Measurements from ENCODE around the gene CDK13. TPM values are rescaled to one million over a fixed set of nuclear protein-coding genes. Genes with fewer than 3 reads are reported as not detected.
"Not testable (repeated sequence)": the region's sequence is repeated elsewhere in the genome, so short reads cannot be mapped to it uniquely, and the experiment has no call there.

CDK13 gene
- total RNA-seq, 1 donor from 2014 or later: 53.2 TPM

- peak overlapping the region; percentile 86 for H3K4me3 Mint-ChIP-seq (ENCODE audit: unreplicated experiment)
- no peak overlapping the region for H3K27ac Mint-ChIP-seq (ENCODE audit: unreplicated experiment)
- H3K36me3 Mint-ChIP-seq (ENCODE audit: unreplicated experiment): no peaks in the 10 kb centered on the region
- no peak for DNase-seq
- no peak for TF ChIP-seq CTCF (IDR thresholded peaks at IDR 0.05; ENCODE audit: partially characterized antibody, unreplicated experiment)
- H3K4me1 Mint-ChIP-seq (ENCODE audit: low read depth, unreplicated experiment): peaks cover 2% of the 10 kb centered on the region
- H3K9me3 Mint-ChIP-seq (ENCODE audit: unreplicated experiment): peaks cover 8% of the 10 kb centered on the region
- peaks cover 2% of the 10 kb centered on the region for H3K27me3 Mint-ChIP-seq (ENCODE audit: unreplicated experiment)
Observed at GRCh38 chr7:40135317-40135610, 185.2 kb downstream of the CDK13 start.

DNA sequence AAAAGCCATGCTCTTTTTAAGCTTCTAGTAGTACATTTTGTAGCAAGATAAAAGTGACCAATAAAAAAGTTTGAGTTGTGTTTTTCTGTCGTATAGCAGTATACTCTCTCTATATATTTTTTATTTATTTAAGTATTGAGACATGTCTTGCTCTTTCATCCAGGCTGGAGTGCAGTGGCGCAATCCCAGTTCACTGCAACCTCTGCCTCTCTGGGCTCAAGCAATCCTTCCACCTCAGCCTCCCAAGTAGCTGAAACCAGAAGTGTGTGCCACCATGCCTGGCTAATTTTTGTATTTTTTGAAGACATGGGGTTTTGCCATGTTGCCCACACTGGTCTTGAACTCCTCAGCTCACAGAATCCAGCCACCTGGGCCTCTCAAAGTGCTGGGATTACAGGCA is 187.5 kb downstream of the CDK13 start:
- no peak for DNase-seq
- H3K27ac Mint-ChIP-seq (ENCODE audit: unreplicated experiment): no peak overlapping the region
- no peak for TF ChIP-seq CTCF (IDR thresholded peaks at IDR 0.05; ENCODE audit: partially characterized antibody, unreplicated experiment)
- H3K27me3 Mint-ChIP-seq (ENCODE audit: unreplicated experiment): peaks cover 2% of the 10 kb centered on the region
- no peaks in the 10 kb centered on the region for H3K36me3 Mint-ChIP-seq (ENCODE audit: unreplicated experiment)
- peaks cover 8% of the 10 kb centered on the region for H3K9me3 Mint-ChIP-seq (ENCODE audit: unreplicated experiment)
- no peak overlapping the region for H3K4me3 Mint-ChIP-seq (ENCODE audit: unreplicated experiment)
- peaks cover 2% of the 10 kb centered on the region for H3K4me1 Mint-ChIP-seq (ENCODE audit: low read depth, unreplicated experiment)

- no peaks in the 10 kb centered on the region for H3K36me3 Mint-ChIP-seq (ENCODE audit: unreplicated experiment)
- H3K4me1 Mint-ChIP-seq (ENCODE audit: low read depth, unreplicated experiment): no peaks in the 10 kb centered on the region
- H3K4me3 Mint-ChIP-seq (ENCODE audit: unreplicated experiment): no peak overlapping the region
- H3K9me3 Mint-ChIP-seq (ENCODE audit: unreplicated experiment): peaks cover 6% of the 10 kb centered on the region
- DNase-seq: no peak
- no peak for TF ChIP-seq CTCF (IDR thresholded peaks at IDR 0.05; ENCODE audit: partially characterized antibody, unreplicated experiment)
- peaks cover 2% of the 10 kb centered on the region for H3K27me3 Mint-ChIP-seq (ENCODE audit: unreplicated experiment)
- H3K27ac Mint-ChIP-seq (ENCODE audit: unreplicated experiment): no peak overlapping the region
Observed at GRCh38 chr7:40138973-40139372, 188.9 kb downstream of the CDK13 start.

DNA sequence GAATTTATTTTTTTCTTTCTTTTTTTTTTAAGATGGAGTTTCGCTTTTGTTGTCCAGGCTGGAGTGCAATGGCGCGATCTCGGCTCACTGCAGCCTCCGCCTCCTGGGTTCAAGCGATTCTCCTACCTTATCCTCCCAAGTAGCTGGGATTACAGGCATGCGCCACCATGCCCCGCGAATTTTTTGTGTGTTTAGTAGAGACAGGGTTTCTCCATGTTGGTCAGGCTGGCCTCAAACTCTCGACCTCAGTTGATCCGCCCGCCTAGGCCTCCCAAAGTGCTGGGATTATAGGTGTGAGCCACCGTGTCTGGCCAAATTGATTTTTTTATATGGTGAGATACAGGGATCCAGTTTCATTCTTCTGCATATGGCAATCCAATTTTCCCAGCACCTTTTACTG is 189.8 kb downstream of the CDK13 start:
- not testable (repeated sequence) for H3K4me1 Mint-ChIP-seq (ENCODE audit: low read depth, unreplicated experiment); H3K27ac Mint-ChIP-seq (ENCODE audit: unreplicated experiment); DNase-seq; H3K36me3 Mint-ChIP-seq (ENCODE audit: unreplicated experiment); H3K27me3 Mint-ChIP-seq (ENCODE audit: unreplicated experiment); H3K9me3 Mint-ChIP-seq (ENCODE audit: unreplicated experiment); H3K4me3 Mint-ChIP-seq (ENCODE audit: unreplicated experiment)

DNA sequence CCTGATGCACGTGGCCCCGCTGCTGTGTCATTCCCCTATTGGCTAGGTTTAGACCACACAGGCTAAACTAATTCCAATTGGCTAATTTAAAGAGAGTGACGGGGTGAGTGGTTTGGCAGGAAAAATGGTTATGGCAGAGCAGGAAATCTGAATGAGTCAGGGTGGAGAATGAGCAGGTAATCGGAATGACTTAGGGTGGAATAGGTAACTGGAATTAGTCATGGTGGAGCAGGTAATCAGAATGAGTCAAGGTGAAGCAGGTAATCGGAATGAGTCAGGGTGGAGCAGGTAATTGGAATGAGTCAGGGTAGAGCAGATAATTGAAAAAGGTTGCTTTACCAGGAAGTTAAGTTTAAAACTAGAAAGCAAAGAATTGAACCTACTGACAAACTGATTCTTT is 191.9 kb downstream of the CDK13 start:
- H3K27me3 Mint-ChIP-seq (ENCODE audit: unreplicated experiment); H3K4me1 Mint-ChIP-seq (ENCODE audit: low read depth, unreplicated experiment); DNase-seq; H3K27ac Mint-ChIP-seq (ENCODE audit: unreplicated experiment); H3K4me3 Mint-ChIP-seq (ENCODE audit: unreplicated experiment); H3K9me3 Mint-ChIP-seq (ENCODE audit: unreplicated experiment); H3K36me3 Mint-ChIP-seq (ENCODE audit: unreplicated experiment): not testable (repeated sequence)

DNA sequence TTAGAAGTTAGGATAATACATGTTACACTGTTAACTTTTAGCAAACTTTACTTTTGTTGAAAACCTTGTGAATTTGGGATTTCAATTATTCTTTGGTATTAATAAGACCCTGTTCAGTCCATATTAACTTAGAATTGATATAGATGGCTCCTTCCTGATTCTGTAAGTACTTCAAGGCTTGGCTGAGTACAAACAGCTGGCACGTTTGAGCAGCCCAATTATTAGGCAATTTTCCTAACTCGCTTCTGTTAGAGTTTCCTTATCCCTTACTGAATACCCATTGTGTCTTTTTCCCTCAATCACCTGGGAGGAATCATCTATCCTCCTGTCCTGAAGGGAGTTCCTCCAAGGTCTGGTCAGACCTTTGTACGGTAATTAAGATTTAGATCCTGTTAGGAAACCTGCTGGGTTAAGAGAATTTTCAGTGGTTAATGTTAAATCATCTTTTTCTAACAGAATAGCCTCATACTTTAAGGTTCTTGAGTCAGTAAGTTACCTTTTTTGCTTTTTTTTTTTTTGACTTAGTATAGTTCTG is 195.6 kb downstream of the CDK13 start:
- not testable (repeated sequence) for H3K27ac Mint-ChIP-seq (ENCODE audit: unreplicated experiment); H3K27me3 Mint-ChIP-seq (ENCODE audit: unreplicated experiment)

More for the DNA sequence above, 195.6 kb downstream of the CDK13 start:
- H3K36me3 Mint-ChIP-seq (ENCODE audit: unreplicated experiment): peaks cover 11% of the 10 kb centered on the region
- not testable (repeated sequence) for H3K9me3 Mint-ChIP-seq (ENCODE audit: unreplicated experiment); H3K4me3 Mint-ChIP-seq (ENCODE audit: unreplicated experiment); H3K4me1 Mint-ChIP-seq (ENCODE audit: low read depth, unreplicated experiment); DNase-seq

Measured in glutamatergic neuron (in vitro differentiated cells).